Activated naive CD8-positive, alpha-beta T cell treated with anti-CD3 and anti-CD28 coated beads, Interleukin-2, amount 50 U/mL, for 16 hours (primary cell): ENCODE results near the gene VPS72.
A peak's percentile ranks its signal among the peaks of the same experiment; 100 is the strongest.

ENCODE experiments used
- DNase-seq: peaks from one replicate; pipeline ENCODE4 v3.0.0-alpha.2; 2020; ENCODE audit warnings: low read depth, low spot score

VPS72 gene

GRCh38 chr1:151145304-151146071, 44.5 kb downstream of the VPS72 start:
- no peak for DNase-seq

GRCh38 chr1:151144474-151145303, 45.3 kb downstream of the VPS72 start:
- DNase-seq: no peak

- no peak for DNase-seq
These were observed 46.0 kb downstream of the VPS72 start for GRCh38 chr1:151143986-151144385.

GRCh38 chr1:151143057-151143435, 47.0 kb downstream of the VPS72 start:
- no peak for DNase-seq

- no peak for DNase-seq
These were observed 47.5 kb downstream of the VPS72 start for GRCh38 chr1:151142411-151143056.

- no peak for DNase-seq
These were observed 52.2 kb downstream of the VPS72 start for GRCh38 chr1:151137789-151138188.

- no peak for DNase-seq
These were observed 54.3 kb downstream of the VPS72 start for GRCh38 chr1:151135433-151136385.

- no peak for DNase-seq
These were observed 55.0 kb downstream of the VPS72 start for GRCh38 chr1:151134991-151135390.

GRCh38 chr1:151134396-151134795, 55.6 kb downstream of the VPS72 start:
- DNase-seq: no peak

GRCh38 chr1:151133018-151133806, 56.8 kb downstream of the VPS72 start:
- no peak for DNase-seq

GRCh38 chr1:151132335-151133017, 57.5 kb downstream of the VPS72 start:
- DNase-seq: no peak

- DNase-seq: no peak
These were observed 58.2 kb downstream of the VPS72 start for GRCh38 chr1:151131701-151132334.

- DNase-seq: peak; percentile 87
These were observed 58.9 kb downstream of the VPS72 start for GRCh38 chr1:151130987-151131586.

GRCh38 chr1:151128800-151129199, 61.2 kb downstream of the VPS72 start:
- DNase-seq: no peak
